K562 (cell line): ENCODE results near the gene GMDS.

Source experiments
- PHF8 ChIP-seq: fragments of 200-600 bp; sonication (generic); IDR thresholded peaks from 2 replicates; pipeline ENCODE4 v1.6.1; 2012; ENCODE audit warnings: mixed run types, mild to moderate bottlenecking, inconsistent platforms, low read length, moderate library complexity, borderline replicate concordance
- PREB ChIP-seq: sonication (generic); formaldehyde crosslinking; IDR thresholded peaks from 2 replicates; pipeline ENCODE4 v1.8.1; 2023; ENCODE audit warnings: mild to moderate bottlenecking, missing genetic modification reagents

- TF ChIP-seq PREB, result no peak
- TF ChIP-seq PHF8, result no peak
Measured at GRCh38 chr6:1607516-1608221, 637.7 kb downstream of the GMDS start.
